ENCODE results near the gene RPS27.

- no peak for TF ChIP-seq CTCF (IDR thresholded peaks at IDR 0.05)
- TF ChIP-seq POLR2A (IDR thresholded peaks at IDR 0.05) = no peak
Measured at GRCh38 chr1:153968000-153968363, 22.6 kb upstream of the RPS27 start.
